ENCODE results near the gene LRTM2. TPM values are rescaled to one million over a fixed set of nuclear protein-coding genes. Genes with fewer than 3 reads are reported as not detected.
A peak's percentile ranks its signal among the peaks of the same experiment; 100 is the strongest.

The LRTM2 gene
- total RNA-seq, 2 donors from 2014 or later = not detected

- intact Hi-C loops (cut with DNase I) = loop anchor here (5.0 kb wide), 1 partner anchor 233 kb away; no protein-coding TSS in a partner anchor
- Histone ChIP-seq H3K27me3 (no peaks in the 10 kb centered on the region), H3K4me1 (peaks cover 4% of the 10 kb centered on the region), H3K4me3 (no peak overlapping the region), H3K36me3 (no peaks in the 10 kb centered on the region), H3K9me3 (no peaks in the 10 kb centered on the region), H3K27ac (no peak overlapping the region), H3K9ac (ENCODE audit: low read depth in 2 of 2, low read length in 2 of 2) (no peak overlapping the region)
- no peak for DNase-seq
- TF ChIP-seq, protein P1, sequence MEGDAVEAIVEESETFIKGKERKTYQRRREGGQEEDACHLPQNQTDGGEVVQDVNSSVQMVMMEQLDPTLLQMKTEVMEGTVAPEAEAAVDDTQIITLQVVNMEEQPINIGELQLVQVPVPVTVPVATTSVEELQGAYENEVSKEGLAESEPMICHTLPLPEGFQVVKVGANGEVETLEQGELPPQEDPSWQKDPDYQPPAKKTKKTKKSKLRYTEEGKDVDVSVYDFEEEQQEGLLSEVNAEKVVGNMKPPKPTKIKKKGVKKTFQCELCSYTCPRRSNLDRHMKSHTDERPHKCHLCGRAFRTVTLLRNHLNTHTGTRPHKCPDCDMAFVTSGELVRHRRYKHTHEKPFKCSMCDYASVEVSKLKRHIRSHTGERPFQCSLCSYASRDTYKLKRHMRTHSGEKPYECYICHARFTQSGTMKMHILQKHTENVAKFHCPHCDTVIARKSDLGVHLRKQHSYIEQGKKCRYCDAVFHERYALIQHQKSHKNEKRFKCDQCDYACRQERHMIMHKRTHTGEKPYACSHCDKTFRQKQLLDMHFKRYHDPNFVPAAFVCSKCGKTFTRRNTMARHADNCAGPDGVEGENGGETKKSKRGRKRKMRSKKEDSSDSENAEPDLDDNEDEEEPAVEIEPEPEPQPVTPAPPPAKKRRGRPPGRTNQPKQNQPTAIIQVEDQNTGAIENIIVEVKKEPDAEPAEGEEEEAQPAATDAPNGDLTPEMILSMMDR (IDR thresholded peaks at IDR 0.05) = no peak
Observed at GRCh38 chr12:1799051-1799881, 21.1 kb upstream of the LRTM2 start.

GRCh38 chr12:1799882-1800400, 20.4 kb upstream of the LRTM2 start:
- intact Hi-C loops (cut with DNase I) = loop anchor here (5.0 kb wide), 1 partner anchor 232 kb away; no protein-coding TSS in a partner anchor
- DNase-seq = no peak
- no peaks in the 10 kb centered on the region for H3K9me3 ChIP-seq

GRCh38 chr12:1800401-1801302, 19.7 kb upstream of the LRTM2 start:
- intact Hi-C loops (cut with DNase I) = no loop called here

More at GRCh38 chr12:1799882-1800400, 20.4 kb upstream of the LRTM2 start:
- H3K4me3 ChIP-seq = no peak overlapping the region
- H3K27me3 ChIP-seq = no peaks in the 10 kb centered on the region
- no peak overlapping the region for H3K27ac ChIP-seq
- TF ChIP-seq, protein P1 (IDR thresholded peaks at IDR 0.05) = no peak
- H3K4me1 ChIP-seq = peaks cover 4% of the 10 kb centered on the region
- H3K36me3 ChIP-seq = no peaks in the 10 kb centered on the region
- no peak overlapping the region for H3K9ac ChIP-seq (ENCODE audit: low read depth in 2 of 2, low read length in 2 of 2)

DNA sequence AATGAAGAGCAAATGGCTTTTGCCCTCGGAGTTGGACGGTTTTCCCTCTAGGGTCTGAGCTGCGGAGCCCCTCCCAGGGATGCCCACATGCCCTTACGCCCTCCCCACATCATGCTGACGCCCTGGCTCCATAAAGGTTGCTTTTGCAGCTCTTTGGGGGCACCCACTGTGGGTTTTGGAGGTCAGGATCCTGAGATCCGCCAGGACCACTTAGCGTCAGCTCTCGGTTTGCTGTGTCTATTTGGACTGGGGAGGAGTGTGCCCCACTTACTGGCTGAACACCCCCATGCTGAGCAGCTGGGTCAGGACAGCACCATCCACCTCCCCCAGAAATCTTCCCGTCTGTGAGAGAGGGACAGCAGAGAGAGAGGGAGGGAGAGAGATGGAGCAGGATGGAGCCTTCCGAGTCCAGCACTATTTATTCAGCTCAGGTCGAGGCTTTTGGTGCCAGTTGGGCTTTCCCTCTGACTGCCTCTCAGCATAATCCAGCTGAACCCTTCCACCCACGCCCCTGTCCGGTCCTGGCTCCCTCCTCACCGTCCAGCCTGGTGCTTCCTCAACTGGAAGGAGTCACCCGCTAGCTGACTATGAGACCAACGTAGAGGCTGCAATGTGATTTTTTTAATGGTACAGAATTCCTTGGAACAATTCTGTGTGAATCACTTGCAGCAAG, 18.9 kb upstream of the LRTM2 start:
- Histone ChIP-seq H3K27ac (no peak overlapping the region), H3K4me1 (no peaks in the 10 kb centered on the region), H3K9ac (ENCODE audit: low read depth in 2 of 2, low read length in 2 of 2) (no peak overlapping the region), H3K9me3 (no peaks in the 10 kb centered on the region), H3K27me3 (no peaks in the 10 kb centered on the region), H3K4me3 (no peak overlapping the region), H3K36me3 (no peaks in the 10 kb centered on the region)
- TF ChIP-seq, protein P1 (IDR thresholded peaks at IDR 0.05) = no peak
- intact Hi-C loops (cut with DNase I) = no loop called here
- no peak for DNase-seq

More at GRCh38 chr12:1800401-1801302, 19.7 kb upstream of the LRTM2 start:
- TF ChIP-seq, protein P1 (IDR thresholded peaks at IDR 0.05) = peak; percentile 31
- no peak for DNase-seq
- Histone ChIP-seq H3K4me1 (peaks cover under 1% of the 10 kb centered on the region), H3K27ac (no peak overlapping the region), H3K9me3 (no peaks in the 10 kb centered on the region), H3K36me3 (no peaks in the 10 kb centered on the region), H3K9ac (ENCODE audit: low read depth in 2 of 2, low read length in 2 of 2) (no peak overlapping the region), H3K4me3 (no peak overlapping the region), H3K27me3 (no peaks in the 10 kb centered on the region)

DNA sequence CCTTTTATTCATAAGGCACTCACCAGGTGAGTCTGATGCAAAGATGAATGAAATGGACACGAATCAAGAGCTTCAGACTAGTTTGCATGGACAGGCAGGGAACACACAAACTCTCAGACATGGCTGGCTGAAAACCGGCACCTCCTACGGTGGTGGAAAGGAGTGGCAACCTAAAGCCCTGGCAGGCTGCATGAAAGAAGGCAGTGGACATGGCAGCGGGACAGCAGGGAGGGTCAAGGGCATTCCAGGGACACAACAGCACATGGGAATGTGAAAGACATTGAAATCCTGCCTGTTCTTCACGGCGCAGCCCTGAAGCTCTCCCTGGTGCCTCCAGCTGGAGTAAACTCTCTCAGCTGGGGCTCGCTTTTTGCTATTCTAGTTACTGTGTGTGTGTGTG, 16.6 kb upstream of the LRTM2 start:
- TF ChIP-seq, protein P1 (IDR thresholded peaks at IDR 0.05) = no peak

More for the DNA sequence above, 16.6 kb upstream of the LRTM2 start:
- Histone ChIP-seq H3K4me3 (no peak overlapping the region), H3K9me3 (no peaks in the 10 kb centered on the region), H3K36me3 (no peaks in the 10 kb centered on the region), H3K27ac (no peak overlapping the region), H3K9ac (ENCODE audit: low read depth in 2 of 2, low read length in 2 of 2) (no peak overlapping the region), H3K4me1 (no peaks in the 10 kb centered on the region), H3K27me3 (no peaks in the 10 kb centered on the region)
- no peak for DNase-seq
- intact Hi-C loops (cut with DNase I) = no loop called here

Measured in colonic mucosa (tissue), 4 donors.